Measurements from ENCODE around the gene KY.

DNA sequence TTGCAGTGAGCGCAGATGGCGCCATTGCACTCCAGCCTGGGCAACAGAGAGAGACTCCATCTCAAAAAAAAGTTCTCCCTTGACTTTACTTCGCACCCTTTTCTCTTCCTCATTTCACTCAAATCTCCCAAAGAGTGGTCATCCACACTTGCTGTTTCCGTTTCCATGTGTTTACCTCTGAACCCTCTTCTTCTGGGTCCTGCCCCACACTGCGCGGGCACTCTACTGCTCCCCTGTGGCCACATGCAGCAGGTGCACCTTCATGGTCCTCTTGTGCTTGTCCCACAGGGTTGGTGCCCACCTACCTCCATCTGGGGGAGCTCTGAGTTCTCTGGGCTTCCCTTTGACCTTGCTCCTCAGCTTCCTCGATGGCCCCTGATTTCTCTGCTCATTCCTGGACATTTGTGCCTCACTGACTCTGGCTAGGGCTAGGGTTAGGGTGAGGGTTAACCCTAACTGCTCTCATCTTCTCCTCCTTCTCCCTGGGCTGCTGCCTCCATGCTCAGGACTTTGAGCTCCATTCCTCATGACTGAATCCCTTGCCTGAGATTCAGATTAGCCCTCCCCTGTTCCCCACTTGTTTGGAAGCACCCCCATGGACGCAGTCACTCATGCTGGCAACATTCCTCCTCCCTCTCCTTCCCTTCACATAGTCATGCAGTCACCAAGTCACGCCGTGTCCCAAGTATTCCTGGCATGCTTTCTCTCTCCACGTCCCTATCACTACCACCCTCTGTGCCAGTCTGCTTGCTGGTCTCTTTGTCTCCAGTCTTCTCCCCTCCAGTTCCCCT lies 26.6 kb upstream of the KY start:
- TF ChIP-seq POLR2A (IDR thresholded peaks at IDR 0.05; ENCODE audit: control extremely low read depth in 1 of 2, low read depth in 2 of 2, low read length in 2 of 2): no peak
- TF ChIP-seq, protein P1, sequence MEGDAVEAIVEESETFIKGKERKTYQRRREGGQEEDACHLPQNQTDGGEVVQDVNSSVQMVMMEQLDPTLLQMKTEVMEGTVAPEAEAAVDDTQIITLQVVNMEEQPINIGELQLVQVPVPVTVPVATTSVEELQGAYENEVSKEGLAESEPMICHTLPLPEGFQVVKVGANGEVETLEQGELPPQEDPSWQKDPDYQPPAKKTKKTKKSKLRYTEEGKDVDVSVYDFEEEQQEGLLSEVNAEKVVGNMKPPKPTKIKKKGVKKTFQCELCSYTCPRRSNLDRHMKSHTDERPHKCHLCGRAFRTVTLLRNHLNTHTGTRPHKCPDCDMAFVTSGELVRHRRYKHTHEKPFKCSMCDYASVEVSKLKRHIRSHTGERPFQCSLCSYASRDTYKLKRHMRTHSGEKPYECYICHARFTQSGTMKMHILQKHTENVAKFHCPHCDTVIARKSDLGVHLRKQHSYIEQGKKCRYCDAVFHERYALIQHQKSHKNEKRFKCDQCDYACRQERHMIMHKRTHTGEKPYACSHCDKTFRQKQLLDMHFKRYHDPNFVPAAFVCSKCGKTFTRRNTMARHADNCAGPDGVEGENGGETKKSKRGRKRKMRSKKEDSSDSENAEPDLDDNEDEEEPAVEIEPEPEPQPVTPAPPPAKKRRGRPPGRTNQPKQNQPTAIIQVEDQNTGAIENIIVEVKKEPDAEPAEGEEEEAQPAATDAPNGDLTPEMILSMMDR (IDR thresholded peaks at IDR 0.05; ENCODE audit: control extremely low read depth in 1 of 3, insufficient read depth in 1 of 3, low read depth in 1 of 3, low read length in 3 of 3): peak; percentile 95 to 97 (median 97)
- no peak for TF ChIP-seq CHD2 (IDR thresholded peaks at IDR 0.05; ENCODE audit: low read length)
- TF ChIP-seq POLR2AphosphoS5 (IDR thresholded peaks at IDR 0.05; ENCODE audit: low read depth, low read length): no peak
- TF ChIP-seq TEAD4 (IDR thresholded peaks at IDR 0.05; ENCODE audit: low read depth, low read length): no peak
- no peak for TF ChIP-seq GABPA (IDR thresholded peaks at IDR 0.05; ENCODE audit: borderline replicate concordance, insufficient read depth, low read length)
- TF ChIP-seq, protein P2, sequence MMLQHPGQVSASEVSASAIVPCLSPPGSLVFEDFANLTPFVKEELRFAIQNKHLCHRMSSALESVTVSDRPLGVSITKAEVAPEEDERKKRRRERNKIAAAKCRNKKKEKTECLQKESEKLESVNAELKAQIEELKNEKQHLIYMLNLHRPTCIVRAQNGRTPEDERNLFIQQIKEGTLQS (IDR thresholded peaks at IDR 0.05; ENCODE audit: insufficient read depth, low read depth, low read length): no peak
- no peak for TF ChIP-seq SIRT6 (IDR thresholded peaks at IDR 0.05; ENCODE audit: low read length)
- TF ChIP-seq, protein P3, sequence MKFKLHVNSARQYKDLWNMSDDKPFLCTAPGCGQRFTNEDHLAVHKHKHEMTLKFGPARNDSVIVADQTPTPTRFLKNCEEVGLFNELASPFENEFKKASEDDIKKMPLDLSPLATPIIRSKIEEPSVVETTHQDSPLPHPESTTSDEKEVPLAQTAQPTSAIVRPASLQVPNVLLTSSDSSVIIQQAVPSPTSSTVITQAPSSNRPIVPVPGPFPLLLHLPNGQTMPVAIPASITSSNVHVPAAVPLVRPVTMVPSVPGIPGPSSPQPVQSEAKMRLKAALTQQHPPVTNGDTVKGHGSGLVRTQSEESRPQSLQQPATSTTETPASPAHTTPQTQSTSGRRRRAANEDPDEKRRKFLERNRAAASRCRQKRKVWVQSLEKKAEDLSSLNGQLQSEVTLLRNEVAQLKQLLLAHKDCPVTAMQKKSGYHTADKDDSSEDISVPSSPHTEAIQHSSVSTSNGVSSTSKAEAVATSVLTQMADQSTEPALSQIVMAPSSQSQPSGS (IDR thresholded peaks at IDR 0.05; ENCODE audit: low read length): no peak

Measured in H1 (cell line).